ENCODE results near the gene SKP1. TPM values are rescaled to one million over a fixed set of nuclear protein-coding genes. Genes with fewer than 3 reads are reported as not detected.

SKP1 gene
- total RNA-seq, 1 donor from 2014 or later: 352 TPM

GRCh38 chr5:134142052-134142451 lies 34.7 kb downstream of the SKP1 start:
- H3K4me3 Mint-ChIP-seq: no peak overlapping the region

GRCh38 chr5:134141331-134142050 lies 35.3 kb downstream of the SKP1 start:
- peaks cover 18% of the 10 kb centered on the region for H3K4me1 Mint-ChIP-seq
- H3K36me3 Mint-ChIP-seq: no peaks in the 10 kb centered on the region
- peak overlapping the region; percentile 43 for H3K27ac Mint-ChIP-seq
- H3K9me3 Mint-ChIP-seq: no peaks in the 10 kb centered on the region
- no peak for TF ChIP-seq CTCF (IDR thresholded peaks at IDR 0.05; ENCODE audit: unreplicated experiment)
- peak in 1 of 2 experiments; percentile 26 for DNase-seq (ENCODE audit: low spot score in 2 of 2, unreplicated experiment in 2 of 2)
- no peaks in the 10 kb centered on the region for H3K27me3 Mint-ChIP-seq (ENCODE audit: low read depth)
- H3K4me3 Mint-ChIP-seq: no peak overlapping the region

More at GRCh38 chr5:134142052-134142451, 34.7 kb downstream of the SKP1 start:
- Mint-ChIP-seq H3K4me1 (peaks cover 18% of the 10 kb centered on the region), H3K27me3 (ENCODE audit: low read depth) (no peaks in the 10 kb centered on the region), H3K27ac (peak overlapping the region; percentile 43), H3K36me3 (no peaks in the 10 kb centered on the region), H3K9me3 (no peaks in the 10 kb centered on the region)
- TF ChIP-seq CTCF (IDR thresholded peaks at IDR 0.05; ENCODE audit: unreplicated experiment): no peak
- DNase-seq (ENCODE audit: low spot score in 2 of 2, unreplicated experiment in 2 of 2): peak in 1 of 2 experiments; percentile 34

- Mint-ChIP-seq H3K27me3 (ENCODE audit: low read depth) (no peaks in the 10 kb centered on the region), H3K9me3 (no peaks in the 10 kb centered on the region), H3K4me1 (peaks cover 18% of the 10 kb centered on the region), H3K4me3 (no peak overlapping the region), H3K27ac (peak overlapping the region; percentile 32), H3K36me3 (peaks cover 3% of the 10 kb centered on the region)
- DNase-seq (ENCODE audit: low spot score in 2 of 2, unreplicated experiment in 2 of 2): peak in 1 of 2 experiments; percentile 71
- peak; percentile 71 for TF ChIP-seq CTCF (IDR thresholded peaks at IDR 0.05; ENCODE audit: unreplicated experiment)
Observed at GRCh38 chr5:134140530-134141201, 36.1 kb downstream of the SKP1 start.

- no peak for TF ChIP-seq CTCF (IDR thresholded peaks at IDR 0.05; ENCODE audit: unreplicated experiment)
- DNase-seq (ENCODE audit: low spot score in 2 of 2, unreplicated experiment in 2 of 2): peak in 1 of 2 experiments; percentile 29
- Mint-ChIP-seq H3K27me3 (ENCODE audit: low read depth) (no peaks in the 10 kb centered on the region), H3K27ac (no peak overlapping the region), H3K4me1 (peaks cover 18% of the 10 kb centered on the region), H3K4me3 (no peak overlapping the region), H3K9me3 (no peaks in the 10 kb centered on the region), H3K36me3 (peaks cover 8% of the 10 kb centered on the region)
Observed at GRCh38 chr5:134139891-134140469, 36.8 kb downstream of the SKP1 start.

- no peak overlapping the region for H3K4me3 Mint-ChIP-seq
- peaks cover 8% of the 10 kb centered on the region for H3K36me3 Mint-ChIP-seq
- TF ChIP-seq CTCF (IDR thresholded peaks at IDR 0.05; ENCODE audit: unreplicated experiment): no peak
- no peak overlapping the region for H3K27ac Mint-ChIP-seq
- H3K27me3 Mint-ChIP-seq (ENCODE audit: low read depth): no peaks in the 10 kb centered on the region
- H3K4me1 Mint-ChIP-seq: peaks cover 13% of the 10 kb centered on the region
- peak in 1 of 2 experiments; percentile 16 for DNase-seq (ENCODE audit: low spot score in 2 of 2, unreplicated experiment in 2 of 2)
- no peaks in the 10 kb centered on the region for H3K9me3 Mint-ChIP-seq
Observed at GRCh38 chr5:134139377-134139851, 37.3 kb downstream of the SKP1 start.

Measured in mesothelial cell of epicardium (in vitro differentiated cells).